Natural killer cell treated with Interleukin-12 subunit alpha and Interleukin-12 subunit beta and Interleukin-15 and Interleukin-18, amount 100 ng/mL, for 72 hours (primary cell): ENCODE results near the gene IPO5. TPM values are rescaled to one million over a fixed set of nuclear protein-coding genes. Genes with fewer than 3 reads are reported as not detected.
"Not testable (repeated sequence)": the region's sequence is repeated elsewhere in the genome, so short reads cannot be mapped to it uniquely, and the experiment has no call there.

Experiments used
- ATAC-seq, 2 donors: fragments of 150-1000 bp; cut with Tn5 transposase in 1 of 2; sonication (Bioruptor Pico), chemical (Tn5 transposase) in 1 of 2; 2 replicates each; pipeline ENCODE4 v1.10.0; 2021
- DNase-seq: peaks from one replicate; pipeline ENCODE4 v3.0.0; 2022; ENCODE audit warnings: low spot score
- H3K27ac Mint-ChIP-seq, 2 donors: 1 replicate in 1 of 2; 2 replicates in 1 of 2; pipeline ENCODE4 v1.8.0; 2022; ENCODE audit warnings: mixed read lengths in 2 of 2, mild to moderate bottlenecking in 1 of 2, moderate library complexity in 1 of 2
- H3K27me3 Mint-ChIP-seq, 2 donors: 1 replicate in 1 of 2; 2 replicates in 1 of 2; pipeline ENCODE4 v1.8.0; 2022; ENCODE audit warnings: mixed read lengths in 2 of 2
- H3K36me3 Mint-ChIP-seq: one replicate; pipeline ENCODE4 v1.8.0; 2022; ENCODE audit warnings: mixed read lengths
- H3K4me1 Mint-ChIP-seq, 2 donors: 1 replicate in 1 of 2; 2 replicates in 1 of 2; pipeline ENCODE4 v1.8.0; 2022; ENCODE audit warnings: low read depth in 2 of 2, mixed read lengths in 2 of 2, mild to moderate bottlenecking in 1 of 2
- H3K4me3 Mint-ChIP-seq: one replicate; pipeline ENCODE4 v1.8.0; 2022; ENCODE audit warnings: mixed read lengths
- H3K9me3 Mint-ChIP-seq: 2 replicates; pipeline ENCODE4 v1.8.0; 2022; ENCODE audit warnings: mixed read lengths
- total RNA-seq, 2 donors: library from RNA; stranded (reverse); gene quantifications; one replicate each; pipeline ENCODE4 v1.2.3, GENCODE V29; 2022

IPO5 gene
- total RNA-seq, 2 donors from 2014 or later, result 138 to 295 TPM

DNA sequence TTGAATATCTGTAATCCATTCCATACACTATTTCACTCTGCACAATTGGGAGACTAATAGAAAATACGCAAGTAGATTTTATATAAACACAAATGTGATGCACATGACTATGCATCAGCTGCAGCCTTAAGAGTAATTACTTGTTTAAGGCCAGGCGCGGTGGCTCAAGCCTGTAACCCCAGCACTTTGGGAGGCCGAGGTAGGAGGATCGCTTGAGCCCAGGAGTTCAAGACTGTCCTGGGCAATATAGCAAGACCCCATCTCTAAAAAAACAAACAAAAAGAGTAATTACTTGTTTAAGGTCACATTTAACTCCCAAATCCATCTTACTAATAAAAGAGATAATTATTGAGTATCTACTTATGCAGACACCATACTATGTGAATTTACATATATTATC is 18.0 kb downstream of the IPO5 start:
- DNase-seq, result no peak
- no peaks in the 10 kb centered on the region for H3K36me3 Mint-ChIP-seq
- peaks cover 10 to 26% of the 10 kb centered on the region in 2 donors for H3K27me3 Mint-ChIP-seq
- peaks cover 5 to 7% of the 10 kb centered on the region in 2 donors for H3K4me1 Mint-ChIP-seq
- H3K27ac Mint-ChIP-seq, result no peak overlapping the region
- no peak overlapping the region for H3K4me3 Mint-ChIP-seq
- no peaks in the 10 kb centered on the region for H3K9me3 Mint-ChIP-seq
- no peak for ATAC-seq

DNA sequence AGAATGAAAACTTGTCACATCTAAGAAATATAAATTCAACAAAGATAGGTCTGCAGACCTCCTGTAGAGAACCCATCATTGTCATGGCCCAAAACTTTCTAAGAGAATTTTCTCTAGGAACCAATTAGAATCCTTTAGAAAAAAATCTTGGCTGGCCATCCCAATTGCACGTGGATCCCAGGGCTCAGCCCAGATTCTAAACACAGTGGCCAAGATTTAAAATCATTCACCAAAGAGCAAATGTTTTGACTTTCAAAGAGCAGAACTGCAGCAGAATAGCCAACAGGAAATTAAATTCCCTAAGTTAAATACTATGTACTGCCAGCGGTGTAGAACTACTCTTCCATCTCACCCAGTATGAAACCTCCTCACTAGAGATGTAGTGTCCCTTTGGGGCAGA is 21.3 kb downstream of the IPO5 start:
- Mint-ChIP-seq H3K4me1 (peaks cover 15 to 20% of the 10 kb centered on the region in 2 donors), H3K36me3 (no peaks in the 10 kb centered on the region), H3K27ac (peak overlapping the region in 1 of 2 donors; percentile 97), H3K27me3 (peaks cover 0 to 7% of the 10 kb centered on the region in 2 donors), H3K9me3 (no peaks in the 10 kb centered on the region), H3K4me3 (peak overlapping the region; percentile 20)
- no peak for DNase-seq
- ATAC-seq, result no peak

DNA sequence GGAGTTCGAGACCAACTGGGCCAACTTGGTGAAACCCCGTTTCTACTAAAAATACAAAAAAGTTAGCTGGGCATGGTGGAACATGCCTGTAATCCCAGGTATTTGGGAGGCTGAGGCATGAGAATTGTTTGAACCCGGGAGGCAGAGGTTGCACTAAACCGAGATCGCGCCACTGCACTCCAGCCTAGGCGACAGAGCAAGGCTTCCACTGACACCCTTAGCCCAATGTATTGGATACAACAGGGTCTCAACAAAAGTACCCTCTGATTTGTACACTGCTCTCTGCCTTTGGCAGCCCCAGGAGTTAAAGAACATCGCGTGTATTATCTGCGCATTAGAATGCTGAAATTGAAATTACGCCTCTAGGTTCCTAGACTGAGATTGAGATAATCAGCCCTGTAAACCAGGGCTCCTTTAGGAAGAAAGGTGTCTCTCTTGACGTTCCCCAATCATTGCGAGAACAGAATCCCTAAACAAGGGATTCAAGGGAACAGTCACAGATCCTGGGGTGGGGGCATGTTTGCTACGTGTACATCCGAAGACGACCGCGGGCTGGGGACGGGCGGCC is 21.9 kb downstream of the IPO5 start:
- peak overlapping the region; percentile 97 to 98 for H3K27ac Mint-ChIP-seq
- DNase-seq, result no peak
- peaks cover 0 to 7% of the 10 kb centered on the region in 2 donors for H3K27me3 Mint-ChIP-seq
- H3K36me3 Mint-ChIP-seq, result no peaks in the 10 kb centered on the region
- no peak for ATAC-seq
- H3K4me3 Mint-ChIP-seq, result peak overlapping the region; percentile 95
- peaks cover 15 to 20% of the 10 kb centered on the region in 2 donors for H3K4me1 Mint-ChIP-seq
- no peaks in the 10 kb centered on the region for H3K9me3 Mint-ChIP-seq

DNA sequence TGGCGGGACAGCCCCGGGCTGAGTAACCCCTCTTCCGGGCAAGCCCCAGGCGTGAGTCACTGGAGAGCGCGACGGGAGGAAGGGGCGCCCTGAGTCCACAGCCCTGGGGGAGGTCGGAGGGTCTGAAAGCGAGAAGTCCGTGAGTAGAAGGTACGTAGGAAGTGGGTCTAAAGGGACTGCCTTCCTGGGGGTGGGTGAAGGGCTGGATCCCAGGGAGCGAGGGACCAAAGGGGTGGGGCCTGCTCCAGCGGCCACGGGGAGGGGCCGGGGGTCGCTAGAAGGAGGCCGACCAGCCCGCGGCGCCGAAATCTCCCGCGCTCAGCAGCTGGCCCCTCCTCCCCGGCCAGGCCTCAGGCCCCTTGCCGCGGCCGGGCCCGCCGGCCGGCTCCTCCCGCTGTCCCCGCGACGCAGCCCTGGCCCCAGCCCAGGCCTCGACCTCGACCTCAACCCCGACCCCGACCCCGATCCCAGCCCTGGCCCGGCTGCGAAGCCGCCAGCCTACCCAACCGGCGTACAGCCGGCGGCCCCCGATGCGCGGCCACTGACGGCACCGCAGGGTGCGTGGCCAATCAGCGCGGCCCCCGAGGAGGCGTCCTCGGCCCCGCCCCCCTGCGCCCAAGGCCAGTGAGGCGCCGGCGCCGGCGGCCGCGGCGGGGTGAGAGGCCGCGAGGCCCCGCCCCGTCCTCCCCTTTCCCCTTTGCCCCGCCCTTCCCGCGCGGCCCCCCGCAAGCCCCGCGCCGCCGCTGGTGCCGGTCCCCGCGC is 22.6 kb downstream of the IPO5 start:
- peaks cover 17 to 20% of the 10 kb centered on the region in 2 donors for H3K4me1 Mint-ChIP-seq
- DNase-seq (peak; percentile 94), ATAC-seq (peak; percentile 95 to 96)
- H3K36me3 Mint-ChIP-seq, result no peaks in the 10 kb centered on the region
- no peaks in the 10 kb centered on the region for H3K9me3 Mint-ChIP-seq
- peaks cover 0 to 4% of the 10 kb centered on the region in 2 donors for H3K27me3 Mint-ChIP-seq
- peak overlapping the region; percentile 99 for H3K4me3 Mint-ChIP-seq
- H3K27ac Mint-ChIP-seq, result peak overlapping the region; percentile 97 to 98

DNA sequence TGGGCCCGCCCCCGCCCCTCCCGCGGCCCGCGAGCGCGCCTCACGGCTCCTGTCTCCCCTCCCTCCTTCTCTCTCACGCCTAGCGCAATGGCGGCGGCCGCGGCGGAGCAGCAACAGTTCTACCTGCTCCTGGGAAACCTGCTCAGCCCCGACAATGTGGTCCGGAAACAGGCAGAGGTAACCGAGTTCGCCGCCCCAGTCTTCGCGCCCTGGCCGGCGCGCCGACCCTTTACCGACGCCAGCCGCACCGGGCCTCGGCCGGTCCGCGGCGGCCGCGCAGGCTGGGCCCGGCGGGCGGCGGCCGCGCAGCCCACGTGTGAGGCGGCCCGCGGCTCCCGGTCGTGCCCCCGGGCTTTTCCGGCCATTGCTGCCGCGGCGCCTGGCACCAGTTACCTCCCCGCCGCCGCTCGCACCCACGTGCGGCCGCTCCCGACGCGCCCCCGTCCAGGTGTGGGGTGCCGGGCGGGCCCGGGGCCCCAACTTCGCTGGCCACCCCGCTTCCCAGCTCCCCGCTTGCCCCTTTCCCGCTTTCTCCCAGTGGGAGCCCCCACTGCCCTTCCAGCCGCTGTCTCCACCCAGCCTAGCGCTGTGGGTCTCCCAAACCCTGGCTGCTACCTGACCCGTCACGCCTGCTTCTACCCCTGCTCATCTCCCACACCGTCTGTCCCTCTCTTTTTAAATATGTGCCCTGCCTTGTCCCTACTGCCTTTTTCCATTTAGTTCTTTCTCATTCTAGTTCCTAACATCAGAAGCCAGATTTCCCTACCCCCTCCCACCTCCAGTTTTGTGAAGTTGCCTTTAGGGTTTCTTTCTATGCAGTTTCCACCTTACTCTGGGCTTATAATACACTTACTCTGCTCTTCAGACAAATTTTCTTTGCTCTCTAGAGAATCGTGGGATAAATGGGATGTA is 23.4 kb downstream of the IPO5 start:
- Mint-ChIP-seq H3K4me3 (peak overlapping the region; percentile 99), H3K27ac (peak overlapping the region; percentile 83 to 98), H3K27me3 (no peaks in the 10 kb centered on the region), H3K36me3 (no peaks in the 10 kb centered on the region), H3K4me1 (peaks cover 20% of the 10 kb centered on the region in 2 donors), H3K9me3 (no peaks in the 10 kb centered on the region)
- DNase-seq, result no peak
- ATAC-seq, result peak; percentile 46 to 56

DNA sequence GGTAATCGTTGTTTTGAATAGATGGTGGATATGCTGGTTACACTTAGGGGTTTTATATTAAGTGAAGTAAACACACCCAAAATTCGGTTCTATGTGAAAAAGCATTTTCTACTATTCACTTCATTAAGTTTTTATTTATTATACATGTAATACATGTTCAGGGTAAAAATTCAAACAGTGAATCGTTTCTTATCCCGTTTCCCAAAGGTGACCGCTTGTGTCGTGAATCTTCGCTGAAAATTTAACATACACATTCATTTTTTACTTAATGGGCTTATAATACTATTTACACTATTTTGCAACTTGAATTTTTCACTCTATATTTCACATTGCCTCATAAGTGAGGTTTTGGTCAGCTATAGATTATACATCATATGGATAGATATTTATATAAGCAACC is 24.5 kb downstream of the IPO5 start:
- no peak for ATAC-seq
- Mint-ChIP-seq H3K4me1 (peaks cover 24 to 26% of the 10 kb centered on the region in 2 donors), H3K9me3 (no peaks in the 10 kb centered on the region), H3K27ac (peak overlapping the region; percentile 83 to 98), H3K27me3 (no peaks in the 10 kb centered on the region), H3K36me3 (no peaks in the 10 kb centered on the region), H3K4me3 (peak overlapping the region; percentile 99)
- no peak for DNase-seq

DNA sequence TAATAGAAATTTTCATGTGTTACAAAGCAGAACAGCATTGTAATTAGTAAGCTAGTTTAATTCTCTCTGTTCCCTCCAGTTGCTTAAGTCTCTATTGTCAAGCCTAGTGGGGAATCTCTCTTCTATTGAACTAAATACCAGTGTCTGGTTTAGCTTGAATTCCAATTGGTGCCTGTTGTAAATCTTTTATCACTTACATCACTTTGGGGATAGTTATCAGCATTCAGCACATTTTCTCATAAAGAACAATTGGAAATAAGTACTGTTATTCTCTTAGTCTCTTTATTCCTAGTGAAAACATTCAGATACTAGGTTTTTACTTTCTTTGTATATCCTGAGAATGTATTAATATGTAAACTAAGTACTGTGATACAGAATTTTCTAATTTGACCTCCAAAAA is 25.2 kb downstream of the IPO5 start:
- no peak for DNase-seq
- peaks cover 24 to 26% of the 10 kb centered on the region in 2 donors for H3K4me1 Mint-ChIP-seq
- H3K36me3 Mint-ChIP-seq, result no peaks in the 10 kb centered on the region
- no peak for ATAC-seq
- H3K27ac Mint-ChIP-seq, result no peak overlapping the region
- H3K4me3 Mint-ChIP-seq, result peak overlapping the region; percentile 99
- H3K9me3 Mint-ChIP-seq, result no peaks in the 10 kb centered on the region
- H3K27me3 Mint-ChIP-seq, result no peaks in the 10 kb centered on the region

DNA sequence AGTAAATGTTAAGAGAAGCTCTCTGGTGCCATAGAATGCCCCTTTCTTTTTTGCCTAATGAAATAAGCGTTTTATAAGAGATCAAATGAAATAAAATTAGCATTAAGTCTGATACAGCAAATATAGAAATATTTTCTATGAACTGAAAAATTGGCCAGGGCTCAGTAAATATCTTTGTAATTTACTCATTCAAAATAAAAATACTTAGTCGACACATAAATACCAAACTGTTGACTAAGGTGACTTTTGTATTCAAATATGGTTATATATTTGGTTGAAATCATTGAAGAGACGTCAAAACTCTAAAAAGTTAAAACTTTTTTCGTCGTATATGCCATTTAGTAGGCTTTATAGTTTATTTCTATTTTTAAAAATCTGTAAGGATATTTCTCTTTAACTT is 25.6 kb downstream of the IPO5 start:
- H3K27me3 Mint-ChIP-seq, result no peaks in the 10 kb centered on the region
- H3K27ac Mint-ChIP-seq, result no peak overlapping the region
- no peak for DNase-seq
- peaks cover 24 to 26% of the 10 kb centered on the region in 2 donors for H3K4me1 Mint-ChIP-seq
- peak overlapping the region; percentile 99 for H3K4me3 Mint-ChIP-seq
- H3K36me3 Mint-ChIP-seq, result no peaks in the 10 kb centered on the region
- H3K9me3 Mint-ChIP-seq, result no peaks in the 10 kb centered on the region
- ATAC-seq, result no peak

DNA sequence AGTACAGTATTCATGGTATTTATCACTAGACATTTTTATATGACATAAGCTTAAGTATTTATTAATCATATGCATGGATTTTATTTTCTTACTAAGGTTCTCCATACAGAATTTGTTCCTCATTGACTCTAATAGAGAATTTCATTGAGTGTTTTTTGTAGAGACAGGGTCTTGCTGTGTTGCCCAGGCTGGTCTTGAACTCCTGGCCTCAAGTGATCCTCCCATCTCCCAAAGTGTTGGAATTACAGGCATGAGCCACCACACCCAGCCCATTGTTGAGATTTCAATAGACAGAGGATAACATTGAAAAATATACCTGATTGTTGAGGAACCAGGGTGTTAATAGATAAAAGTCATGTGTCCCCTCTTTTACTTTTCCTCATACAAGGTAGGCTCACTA is 26.1 kb downstream of the IPO5 start:
- H3K36me3 Mint-ChIP-seq, result peaks cover 4% of the 10 kb centered on the region
- no peak overlapping the region for H3K4me3 Mint-ChIP-seq
- peaks cover 24 to 26% of the 10 kb centered on the region in 2 donors for H3K4me1 Mint-ChIP-seq
- DNase-seq, result no peak
- H3K27ac Mint-ChIP-seq, result no peak overlapping the region
- no peaks in the 10 kb centered on the region for H3K27me3 Mint-ChIP-seq
- no peaks in the 10 kb centered on the region for H3K9me3 Mint-ChIP-seq
- ATAC-seq, result no peak

DNA sequence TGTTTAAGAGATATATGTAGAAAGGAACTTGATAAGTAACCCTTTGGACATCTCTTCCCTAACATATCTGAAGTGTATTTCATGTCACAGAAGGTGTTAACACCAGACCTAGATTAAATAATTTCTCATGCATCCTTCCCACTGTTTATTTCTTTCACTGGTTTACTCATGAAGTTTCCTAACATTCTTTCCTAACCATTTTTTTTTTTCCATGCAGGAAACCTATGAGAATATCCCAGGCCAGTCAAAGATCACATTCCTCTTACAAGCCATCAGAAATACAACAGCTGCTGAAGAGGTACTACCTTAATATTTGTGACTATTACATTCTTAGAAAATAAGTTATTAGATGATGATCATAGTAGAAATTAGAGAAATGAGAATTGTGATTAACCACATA is 28.8 kb downstream of the IPO5 start:
- no peak overlapping the region for H3K4me3 Mint-ChIP-seq
- H3K27ac Mint-ChIP-seq, result no peak overlapping the region
- H3K27me3 Mint-ChIP-seq, result no peaks in the 10 kb centered on the region
- H3K9me3 Mint-ChIP-seq, result no peaks in the 10 kb centered on the region
- no peak for DNase-seq
- ATAC-seq, result no peak
- peaks cover 15 to 16% of the 10 kb centered on the region in 2 donors for H3K4me1 Mint-ChIP-seq
- H3K36me3 Mint-ChIP-seq, result peaks cover 23% of the 10 kb centered on the region

DNA sequence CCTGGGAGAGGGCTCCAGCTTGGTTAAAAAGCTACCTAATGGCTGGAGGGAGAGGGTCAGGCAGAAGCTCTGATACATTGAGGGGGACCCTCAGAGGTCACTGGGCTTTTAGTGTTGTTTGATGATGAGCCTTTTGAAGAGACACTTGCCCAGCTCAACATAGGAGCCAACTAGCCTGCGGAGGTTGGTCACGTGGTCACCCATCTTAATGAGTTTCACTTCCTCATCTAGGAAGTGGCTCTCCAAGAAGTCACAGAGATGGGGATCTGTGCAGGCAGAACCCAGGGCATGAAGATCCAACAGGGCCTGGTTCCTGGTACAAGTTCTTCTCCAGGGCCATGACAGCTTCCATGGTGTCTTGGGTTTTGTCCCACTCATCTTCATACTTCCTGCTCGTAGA is 33.4 kb downstream of the IPO5 start:
- H3K4me3 Mint-ChIP-seq, result no peak overlapping the region
- peaks cover 5% of the 10 kb centered on the region in 2 donors for H3K4me1 Mint-ChIP-seq
- no peak overlapping the region for H3K27ac Mint-ChIP-seq
- DNase-seq (no peak), ATAC-seq (no peak)
- H3K9me3 Mint-ChIP-seq, result no peaks in the 10 kb centered on the region
- H3K27me3 Mint-ChIP-seq, result no peaks in the 10 kb centered on the region
- peaks cover 33% of the 10 kb centered on the region for H3K36me3 Mint-ChIP-seq

DNA sequence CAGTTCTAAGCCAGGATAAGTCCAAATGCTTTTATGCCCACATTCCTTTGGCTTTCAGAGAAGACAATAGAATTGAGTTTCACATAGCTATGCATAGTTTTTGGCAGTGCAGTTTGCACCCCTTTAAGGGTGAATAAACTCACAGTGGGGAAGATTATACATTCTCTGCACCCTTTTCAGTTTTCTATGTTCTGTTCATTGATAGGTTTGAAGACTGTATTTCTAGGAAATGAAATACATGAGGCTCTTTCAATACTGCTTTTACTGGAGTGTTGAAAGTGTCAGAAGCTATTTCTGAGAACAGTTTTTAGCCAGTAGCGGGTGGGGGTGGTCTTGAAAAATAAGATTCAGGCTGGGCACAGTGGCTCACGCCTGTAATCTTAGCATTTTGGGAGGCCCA is 46.2 kb downstream of the IPO5 start:
- peaks cover 0 to 3% of the 10 kb centered on the region in 2 donors for H3K4me1 Mint-ChIP-seq
- H3K27ac Mint-ChIP-seq, result no peak overlapping the region
- peaks cover 31% of the 10 kb centered on the region for H3K36me3 Mint-ChIP-seq
- DNase-seq, result no peak
- H3K4me3 Mint-ChIP-seq, result no peak overlapping the region
- no peaks in the 10 kb centered on the region for H3K27me3 Mint-ChIP-seq
- peak in 1 of 2 donors; percentile 33 for ATAC-seq
- H3K9me3 Mint-ChIP-seq, result no peaks in the 10 kb centered on the region

DNA sequence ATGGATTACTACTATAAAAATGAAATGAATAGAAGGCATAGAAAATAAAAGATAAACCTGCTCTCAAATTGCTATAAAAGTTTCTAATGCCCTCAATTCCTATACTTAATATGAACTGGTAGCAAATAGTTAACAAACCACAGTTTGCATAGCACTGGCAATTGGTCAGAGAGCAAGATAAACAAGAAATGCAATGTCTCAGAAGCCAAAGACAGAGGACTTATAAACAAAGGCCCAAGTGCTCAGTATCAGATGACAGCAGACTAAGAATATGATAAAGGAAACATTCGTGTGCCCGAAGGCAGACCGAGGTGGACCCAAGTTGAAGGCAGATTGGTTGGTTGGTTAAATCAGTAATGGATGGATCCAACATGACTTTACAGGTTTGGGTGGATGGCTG is 50.6 kb downstream of the IPO5 start:
- Mint-ChIP-seq H3K4me1 (peaks cover 0 to 3% of the 10 kb centered on the region in 2 donors), H3K4me3 (no peak overlapping the region), H3K9me3 (no peaks in the 10 kb centered on the region), H3K36me3 (peaks cover 55% of the 10 kb centered on the region), H3K27me3 (no peaks in the 10 kb centered on the region), H3K27ac (no peak overlapping the region)
- DNase-seq (no peak), ATAC-seq (no peak)

DNA sequence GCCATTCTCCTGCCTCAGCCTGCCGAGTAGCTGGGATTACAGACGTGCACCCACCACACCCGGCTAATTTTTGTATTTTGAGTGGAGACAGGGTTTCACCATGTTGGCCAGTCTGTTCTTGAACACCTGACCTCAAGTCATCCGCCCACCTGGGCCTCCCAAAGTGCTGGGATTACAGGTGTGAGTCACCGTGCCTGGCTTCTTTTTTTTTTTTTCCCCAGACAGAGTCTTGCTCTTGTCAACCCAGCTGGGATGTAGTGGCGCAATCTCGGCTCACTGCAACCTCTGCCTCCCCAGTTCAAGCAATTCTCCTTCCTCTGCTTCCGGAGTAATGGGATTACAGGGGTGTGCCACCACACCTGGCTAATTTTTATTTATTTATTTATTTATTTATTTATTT is 51.5 kb downstream of the IPO5 start:
- not testable (repeated sequence) for H3K9me3 Mint-ChIP-seq, ATAC-seq, H3K4me3 Mint-ChIP-seq, H3K27ac Mint-ChIP-seq, H3K4me1 Mint-ChIP-seq, DNase-seq, H3K27me3 Mint-ChIP-seq
- peaks cover 58% of the 10 kb centered on the region for H3K36me3 Mint-ChIP-seq
